B cell (primary cell): ENCODE measurements around the gene ZP1.
A peak's percentile ranks its signal among the peaks of the same experiment; 100 is the strongest.

ENCODE experiments used
- CTCF ChIP-seq: fragments of 200-600 bp; IDR thresholded peaks from one replicate; pipeline ENCODE4 v1.8.0; 2022; ENCODE audit warnings: antibody characterized with exemption, mild to moderate bottlenecking
- EZH2 ChIP-seq: IDR thresholded peaks from 2 replicates; pipeline ENCODE4 v1.6.1; 2012; ENCODE audit warnings: borderline replicate concordance, low read depth, mild to moderate bottlenecking, moderate library complexity, low read length; ENCODE audit not compliant: insufficient read depth, poor library complexity, severe bottlenecking

GRCh38 chr11:60915248-60915914, 48.0 kb downstream of the ZP1 start:
- TF ChIP-seq CTCF (peak; percentile 55), EZH2 (no peak)
